ENCODE results near the gene ASXL1. TPM values are rescaled to one million over a fixed set of nuclear protein-coding genes. Genes with fewer than 3 reads are reported as not detected.

The ASXL1 gene
- total and polyA plus RNA-seq, 9 of the 15 experiments (the other 6 are each of a cell fraction or from before 2014, with no cell fraction given), result 6.5 to 65.3 (median 32.3) TPM

DNA sequence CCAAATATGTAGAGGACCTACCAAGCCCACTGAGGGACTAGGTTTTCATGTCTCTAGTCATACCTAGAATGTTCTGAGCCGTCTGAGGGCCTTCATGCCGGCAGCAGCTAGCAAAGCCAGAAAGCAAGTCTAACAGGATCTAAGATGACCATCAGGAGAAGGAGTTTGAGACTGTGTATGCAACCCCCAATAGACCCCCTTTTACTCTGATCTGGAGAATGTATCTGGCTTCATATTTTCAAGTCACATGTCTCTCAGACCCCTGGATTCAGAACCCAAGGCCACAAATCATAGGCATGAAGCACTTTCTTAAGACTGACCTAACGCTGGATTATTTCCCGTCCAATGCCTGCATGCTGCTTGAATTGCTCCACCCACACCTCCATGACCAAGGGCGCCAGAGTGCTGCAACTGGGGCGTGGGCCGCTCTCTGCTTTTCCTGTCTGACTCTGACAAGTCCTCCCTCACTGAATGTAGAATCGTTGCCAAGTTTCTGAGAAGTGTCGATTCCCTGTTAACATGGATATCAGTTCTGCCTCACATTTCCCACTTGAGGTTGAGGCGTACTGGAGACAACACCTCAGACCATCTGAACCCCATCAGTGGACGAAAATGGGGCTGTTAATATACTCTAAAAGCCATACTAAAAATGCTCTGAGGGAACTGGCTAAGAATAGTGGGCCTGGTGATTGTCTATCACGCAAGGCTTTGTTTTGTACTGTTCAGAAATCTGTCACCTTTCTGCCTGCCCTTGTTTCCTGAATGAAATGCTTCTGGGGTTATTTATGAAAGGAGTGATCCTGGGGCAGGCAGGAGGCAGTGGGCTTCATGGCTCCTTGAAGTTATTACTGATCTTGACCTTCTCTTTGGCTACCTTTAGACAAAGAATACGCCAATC, 23.9 kb upstream of the ASXL1 start (continued):
- 0 out of 4 replicates have a peak, but pooled peaks of 1 of the 2 experiments have one; percentile 25 for TF ChIP-seq MAZ (CRISPR knock-in tag; conservative IDR thresholded peaks at IDR 0.05 in 1 of 2, IDR thresholded peaks at IDR 0.05 in 1 of 2)
- no peak for TF ChIP-seq ZFP1 (CRISPR knock-in tag; IDR thresholded peaks at IDR 0.05)
- TF ChIP-seq TEAD2 (tag; IDR thresholded peaks at IDR 0.05), result no peak
- TF ChIP-seq, protein P1, sequence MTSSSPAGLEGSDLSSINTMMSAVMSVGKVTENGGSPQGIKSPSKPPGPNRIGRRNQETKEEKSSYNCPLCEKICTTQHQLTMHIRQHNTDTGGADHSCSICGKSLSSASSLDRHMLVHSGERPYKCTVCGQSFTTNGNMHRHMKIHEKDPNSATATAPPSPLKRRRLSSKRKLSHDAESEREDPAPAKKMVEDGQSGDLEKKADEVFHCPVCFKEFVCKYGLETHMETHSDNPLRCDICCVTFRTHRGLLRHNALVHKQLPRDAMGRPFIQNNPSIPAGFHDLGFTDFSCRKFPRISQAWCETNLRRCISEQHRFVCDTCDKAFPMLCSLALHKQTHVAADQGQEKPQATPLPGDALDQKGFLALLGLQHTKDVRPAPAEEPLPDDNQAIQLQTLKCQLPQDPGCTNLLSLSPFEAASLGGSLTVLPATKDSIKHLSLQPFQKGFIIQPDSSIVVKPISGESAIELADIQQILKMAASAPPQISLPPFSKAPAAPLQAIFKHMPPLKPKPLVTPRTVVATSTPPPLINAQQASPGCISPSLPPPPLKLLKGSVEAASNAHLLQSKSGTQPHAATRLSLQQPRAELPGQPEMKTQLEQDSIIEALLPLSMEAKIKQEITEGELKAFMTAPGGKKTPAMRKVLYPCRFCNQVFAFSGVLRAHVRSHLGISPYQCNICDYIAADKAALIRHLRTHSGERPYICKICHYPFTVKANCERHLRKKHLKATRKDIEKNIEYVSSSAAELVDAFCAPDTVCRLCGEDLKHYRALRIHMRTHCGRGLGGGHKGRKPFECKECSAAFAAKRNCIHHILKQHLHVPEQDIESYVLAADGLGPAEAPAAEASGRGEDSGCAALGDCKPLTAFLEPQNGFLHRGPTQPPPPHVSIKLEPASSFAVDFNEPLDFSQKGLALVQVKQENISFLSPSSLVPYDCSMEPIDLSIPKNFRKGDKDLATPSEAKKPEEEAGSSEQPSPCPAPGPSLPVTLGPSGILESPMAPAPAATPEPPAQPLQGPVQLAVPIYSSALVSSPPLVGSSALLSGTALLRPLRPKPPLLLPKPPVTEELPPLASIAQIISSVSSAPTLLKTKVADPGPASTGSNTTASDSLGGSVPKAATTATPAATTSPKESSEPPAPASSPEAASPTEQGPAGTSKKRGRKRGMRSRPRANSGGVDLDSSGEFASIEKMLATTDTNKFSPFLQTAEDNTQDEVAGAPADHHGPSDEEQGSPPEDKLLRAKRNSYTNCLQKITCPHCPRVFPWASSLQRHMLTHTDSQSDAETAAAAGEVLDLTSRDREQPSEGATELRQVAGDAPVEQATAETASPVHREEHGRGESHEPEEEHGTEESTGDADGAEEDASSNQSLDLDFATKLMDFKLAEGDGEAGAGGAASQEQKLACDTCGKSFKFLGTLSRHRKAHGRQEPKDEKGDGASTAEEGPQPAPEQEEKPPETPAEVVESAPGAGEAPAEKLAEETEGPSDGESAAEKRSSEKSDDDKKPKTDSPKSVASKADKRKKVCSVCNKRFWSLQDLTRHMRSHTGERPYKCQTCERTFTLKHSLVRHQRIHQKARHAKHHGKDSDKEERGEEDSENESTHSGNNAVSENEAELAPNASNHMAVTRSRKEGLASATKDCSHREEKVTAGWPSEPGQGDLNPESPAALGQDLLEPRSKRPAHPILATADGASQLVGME (CRISPR knock-in tag; IDR thresholded peaks at IDR 0.05), result no peak
- no peak for TF ChIP-seq ILK (tag; IDR thresholded peaks at IDR 0.05; ENCODE audit: borderline replicate concordance, low read depth)
- TF ChIP-seq, protein P2, sequence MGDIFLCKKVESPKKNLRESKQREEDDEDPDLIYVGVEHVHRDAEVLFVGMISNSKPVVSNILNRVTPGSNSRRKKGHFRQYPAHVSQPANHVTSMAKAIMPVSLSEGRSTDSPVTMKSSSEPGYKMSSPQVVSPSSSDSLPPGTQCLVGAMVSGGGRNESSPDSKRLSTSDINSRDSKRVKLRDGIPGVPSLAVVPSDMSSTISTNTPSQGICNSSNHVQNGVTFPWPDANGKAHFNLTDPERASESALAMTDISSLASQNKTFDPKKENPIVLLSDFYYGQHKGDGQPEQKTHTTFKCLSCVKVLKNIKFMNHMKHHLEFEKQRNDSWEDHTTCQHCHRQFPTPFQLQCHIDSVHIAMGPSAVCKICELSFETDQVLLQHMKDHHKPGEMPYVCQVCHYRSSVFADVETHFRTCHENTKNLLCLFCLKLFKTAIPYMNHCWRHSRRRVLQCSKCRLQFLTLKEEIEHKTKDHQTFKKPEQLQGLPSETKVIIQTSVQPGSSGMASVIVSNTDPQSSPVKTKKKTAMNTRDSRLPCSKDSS (IDR thresholded peaks at IDR 0.05; ENCODE audit: low read depth, partially characterized antibody), result no peak
- TF ChIP-seq ZNF507 (tag; conservative IDR thresholded peaks at IDR 0.05), result no peak
- TF ChIP-seq CBFA2T3 (IDR thresholded peaks at IDR 0.05), result peak; percentile 78
- TF ChIP-seq ZNF589 (CRISPR knock-in tag; IDR thresholded peaks at IDR 0.05; ENCODE audit: low read depth), result no peak
- no peak for TF ChIP-seq SMARCC2 (IDR thresholded peaks at IDR 0.05; ENCODE audit: low read depth)
- TF ChIP-seq ZNF12 (CRISPR knock-in tag; IDR thresholded peaks at IDR 0.05), result no peak
- no peak for TF ChIP-seq XRCC3 (IDR thresholded peaks at IDR 0.05)
- TF ChIP-seq, protein P3, sequence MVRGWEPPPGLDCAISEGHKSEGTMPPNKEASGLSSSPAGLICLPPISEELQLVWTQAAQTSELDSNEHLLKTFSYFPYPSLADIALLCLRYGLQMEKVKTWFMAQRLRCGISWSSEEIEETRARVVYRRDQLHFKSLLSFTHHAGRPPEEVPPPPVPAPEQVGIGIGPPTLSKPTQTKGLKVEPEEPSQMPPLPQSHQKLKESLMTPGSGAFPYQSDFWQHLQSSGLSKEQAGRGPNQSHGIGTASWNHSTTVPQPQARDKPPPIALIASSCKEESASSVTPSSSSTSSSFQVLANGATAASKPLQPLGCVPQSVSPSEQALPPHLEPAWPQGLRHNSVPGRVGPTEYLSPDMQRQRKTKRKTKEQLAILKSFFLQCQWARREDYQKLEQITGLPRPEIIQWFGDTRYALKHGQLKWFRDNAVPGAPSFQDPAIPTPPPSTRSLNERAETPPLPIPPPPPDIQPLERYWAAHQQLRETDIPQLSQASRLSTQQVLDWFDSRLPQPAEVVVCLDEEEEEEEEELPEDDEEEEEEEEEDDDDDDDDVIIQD (CRISPR knock-in tag; IDR thresholded peaks at IDR 0.05), result no peak
- TF ChIP-seq ZNF584 (CRISPR knock-in tag; IDR thresholded peaks at IDR 0.05; ENCODE audit: low read depth), result no peak
- TF ChIP-seq UBTF (IDR thresholded peaks at IDR 0.05; ENCODE audit: borderline replicate concordance in 1 of 2, low read depth in 2 of 2, low read length in 2 of 2), result peak in 1 of 2 experiments; percentile 64; a peak in 1 of 4 replicates
